BJ (cell line): Measurements from ENCODE around the gene BMF. TPM values are rescaled to one million over a fixed set of nuclear protein-coding genes. Genes with fewer than 3 reads are reported as not detected.

Source experiments
- CTCF ChIA-PET: fragments of 350-600 bp; formaldehyde crosslinking; extraction: SDS; loops from one replicate; lab custom pipeline; 2021; ENCODE audit warnings: antibody characterized with exemption, inconsistent platforms; lab: Yijun Ruan, JAX
- POLR2A ChIA-PET: fragments of 300-600 bp; sonication (Branson Sonifier 250); formaldehyde crosslinking; extraction: SDS; loops from one replicate; lab custom pipeline; 2021; ENCODE audit warnings: antibody characterized with exemption; lab: Charles Lee
- DNase-seq: peaks from one replicate; pipeline ENCODE4 v3.0.0-alpha.2; 2011; ENCODE audit warnings: low read depth
- H3K27me3 ChIP-seq: 2 replicates; pipeline ENCODE4 v1.6.0; 2011; ENCODE audit warnings: low read length; ENCODE audit not compliant: control insufficient read depth, insufficient read depth
- H3K36me3 ChIP-seq: 2 replicates; pipeline ENCODE4 v1.5.1; 2011; ENCODE audit warnings: low read length; ENCODE audit not compliant: control insufficient read depth, insufficient read depth
- H3K4me3 ChIP-seq: 2 replicates; pipeline ENCODE4 v1.5.1; 2011; ENCODE audit warnings: low read depth, mild to moderate bottlenecking, control low read depth, low read length
- CTCF ChIP-seq: IDR thresholded peaks from 2 replicates; pipeline ENCODE4 v1.5.1; 2011; ENCODE audit warnings: low read depth, mild to moderate bottlenecking, control low read depth, inconsistent platforms, low read length, moderate library complexity; ENCODE audit not compliant: insufficient read depth
- polyA plus RNA-seq: library from polyadenylated mRNA; depleted of rRNA; stranded (reverse); fragments of >200 nt; gene quantifications from 2 replicates; pipeline ENCODE4 v1.2.3, GENCODE V29; 2011

The BMF gene
- polyA plus RNA-seq, 1 experiment: 8.3 TPM

- Histone ChIP-seq H3K36me3 (no peaks in the 10 kb centered on the region), H3K4me3 (no peak overlapping the region), H3K27me3 (no peaks in the 10 kb centered on the region)
- no peak for DNase-seq
- CTCF ChIA-PET: interaction anchor here (1.2 kb wide), 1 partner anchor 16 kb away, joined by 3 read pairs; no protein-coding TSS in a partner anchor
- POLR2A ChIA-PET: no interaction called here
- no peak for TF ChIP-seq CTCF
These were observed 36.3 kb downstream of the BMF start for GRCh38 chr15:40072216-40072990.

DNA sequence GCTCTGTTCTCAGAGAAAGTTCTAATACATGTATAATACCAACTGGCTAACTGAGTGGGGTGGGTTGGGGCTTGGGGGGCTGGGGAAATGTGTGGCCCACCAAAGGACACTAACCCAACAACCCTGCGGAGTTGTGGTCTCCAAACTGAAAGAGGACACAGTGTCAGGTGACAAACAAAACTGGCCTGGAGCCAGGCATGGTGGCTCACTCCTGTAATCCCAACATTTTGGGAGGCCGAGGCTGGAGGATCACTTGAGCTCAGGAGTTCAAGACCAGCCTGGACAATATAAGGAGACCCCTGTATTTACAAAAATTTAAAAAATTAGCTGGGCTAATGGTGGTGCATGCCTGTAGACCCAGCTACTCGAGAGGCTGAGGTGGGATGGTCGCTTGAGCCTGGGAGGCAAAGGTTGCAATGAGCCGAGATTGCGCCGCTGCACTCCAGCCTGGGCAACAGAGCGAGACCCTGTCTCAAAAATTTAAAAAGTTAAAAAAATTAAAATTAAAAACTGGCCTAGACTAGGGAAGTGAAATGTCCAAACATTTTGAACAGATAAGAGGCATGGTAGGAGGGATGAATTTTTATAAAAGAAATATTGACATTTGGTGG, 38.0 kb downstream of the BMF start:
- no peaks in the 10 kb centered on the region for H3K36me3 ChIP-seq
- ChIA-PET POLR2A (no interaction called here), CTCF (interaction anchor here (0.6 to 2.2 kb wide), 4 partner anchors 11 to 102 kb away, joined by 3 to 7 read pairs (median 4); no protein-coding TSS in a partner anchor)
- H3K27me3 ChIP-seq: no peaks in the 10 kb centered on the region
- TF ChIP-seq CTCF: no peak
- DNase-seq: no peak
- no peak overlapping the region for H3K4me3 ChIP-seq

GRCh38 chr15:40070166-40070557, 38.5 kb downstream of the BMF start:
- no peak overlapping the region for H3K4me3 ChIP-seq
- POLR2A ChIA-PET: no interaction called here
- no peaks in the 10 kb centered on the region for H3K36me3 ChIP-seq
- TF ChIP-seq CTCF: no peak
- no peak for DNase-seq
- CTCF ChIA-PET: interaction anchor here (0.6 to 2.2 kb wide), 4 partner anchors 10 to 102 kb away, joined by 3 to 7 read pairs (median 4); no protein-coding TSS in a partner anchor
- H3K27me3 ChIP-seq: no peaks in the 10 kb centered on the region

DNA sequence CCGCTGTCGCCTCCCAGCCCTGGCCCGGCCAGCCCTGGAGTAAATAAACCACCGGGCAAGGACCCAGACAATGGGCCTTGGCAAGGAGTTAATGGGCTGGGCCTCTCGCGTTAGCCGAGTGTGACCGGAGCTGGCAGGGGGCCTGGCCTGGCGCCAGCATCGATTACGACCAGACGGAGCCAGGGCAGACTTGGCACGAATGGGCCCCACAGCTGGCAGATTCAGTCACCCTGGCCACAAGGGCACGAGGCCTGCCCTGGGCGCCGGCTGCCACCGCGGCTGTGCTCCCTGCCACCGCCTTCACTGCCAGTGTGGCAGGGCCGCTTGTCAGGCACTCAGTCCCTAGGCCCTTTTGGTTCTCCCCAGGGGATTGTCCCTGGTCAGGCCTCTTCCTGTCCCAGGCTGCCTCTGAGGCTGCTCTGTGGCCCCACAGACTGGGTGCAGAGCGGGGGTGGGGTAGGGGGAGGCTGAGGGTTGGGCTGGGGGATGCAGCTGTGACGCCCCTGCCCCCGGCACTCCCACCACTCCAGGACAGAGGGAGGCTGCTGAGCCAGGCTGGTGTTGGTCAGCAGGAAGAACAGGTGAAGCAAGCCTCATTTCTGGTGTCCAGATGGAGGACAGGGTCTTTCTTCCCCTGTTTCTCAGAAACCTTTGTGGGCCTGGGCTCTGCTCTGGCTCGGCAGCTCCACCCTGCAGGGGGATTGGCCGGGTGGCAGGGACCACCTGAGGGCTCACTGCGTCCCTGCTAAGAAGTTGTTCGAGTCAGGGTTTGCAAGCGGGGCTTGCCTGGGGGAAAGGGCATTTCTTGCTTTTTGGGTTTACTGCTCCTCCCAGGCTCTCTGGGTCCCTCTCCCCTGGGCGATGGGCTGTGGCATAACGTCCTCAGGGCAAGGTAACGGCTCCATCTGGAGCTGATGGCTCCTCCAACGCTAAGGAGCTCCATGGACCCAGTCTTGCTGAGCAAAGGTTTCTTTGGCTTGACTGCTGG, 39.2 kb downstream of the BMF start:
- ChIA-PET POLR2A (no interaction called here), CTCF (interaction anchor here (0.9 to 2.2 kb wide), 3 partner anchors 10 to 35 kb away, joined by 3 to 7 read pairs (median 4); no protein-coding TSS in a partner anchor)
- no peak overlapping the region for H3K4me3 ChIP-seq
- no peaks in the 10 kb centered on the region for H3K36me3 ChIP-seq
- DNase-seq: no peak
- no peak for TF ChIP-seq CTCF
- no peaks in the 10 kb centered on the region for H3K27me3 ChIP-seq
